GM23338 (cell line): ENCODE measurements around the gene RNF213. TPM values are rescaled to one million over a fixed set of nuclear protein-coding genes. Genes with fewer than 3 reads are reported as not detected.

Experiments
- ATAC-seq: fragments of 200-7000 bp; cut with Tn5 transposase; 3 replicates; pipeline ENCODE4 v1.9.1; 2020
- DNase-seq: peaks from one replicate; pipeline ENCODE4 v3.0.0-alpha.2; 2015; ENCODE audit warnings: low spot score
- H2AFZ ChIP-seq: fragments of 200-600 bp; sonication (generic); 2 replicates; pipeline ENCODE4 v1.8.0; 2016; ENCODE audit warnings: antibody characterized with exemption, mild to moderate bottlenecking, moderate library complexity
- H3F3A ChIP-seq: fragments of 200-600 bp; sonication (generic); replicated peaks from 2 replicates; pipeline ENCODE4 v1.8.0; 2017; ENCODE audit warnings: antibody characterized with exemption, mixed run types, low read depth
- H3K27ac ChIP-seq: fragments of 200-600 bp; sonication (generic); 2 replicates; pipeline ENCODE4 v1.6.1; 2016; ENCODE audit warnings: low read depth
- H3K27me3 ChIP-seq: fragments of 200-600 bp; sonication (generic); 2 replicates; pipeline ENCODE4 v1.8.0; 2016; ENCODE audit warnings: mild to moderate bottlenecking, mixed run types, moderate library complexity; ENCODE audit not compliant: insufficient read depth
- H3K36me3 ChIP-seq: fragments of 200-600 bp; sonication (generic); 2 replicates; pipeline ENCODE4 v1.8.0; 2016; ENCODE audit warnings: mild to moderate bottlenecking; ENCODE audit not compliant: insufficient read depth
- H3K4me1 ChIP-seq: fragments of 200-600 bp; sonication (generic); 2 replicates; pipeline ENCODE4 v1.8.0; 2016; ENCODE audit warnings: mild to moderate bottlenecking, moderate library complexity; ENCODE audit not compliant: insufficient read depth
- H3K4me2 ChIP-seq: fragments of 200-600 bp; sonication (generic); 2 replicates; pipeline ENCODE4 v1.7.1; 2017; ENCODE audit warnings: mixed run types
- H3K4me3 ChIP-seq: fragments of 200-600 bp; sonication (generic); 2 replicates; pipeline ENCODE4 v1.6.1; 2016; ENCODE audit warnings: mixed run types
- H3K79me2 ChIP-seq: fragments of 200-600 bp; sonication (generic); replicated peaks from 2 replicates; pipeline ENCODE4 v1.8.0; 2017; ENCODE audit warnings: mild to moderate bottlenecking; ENCODE audit not compliant: insufficient read depth
- H3K9me2 ChIP-seq: fragments of 200-600 bp; sonication (generic); 2 replicates; pipeline ENCODE4 v1.8.0; 2017; ENCODE audit not compliant: insufficient read depth
- H4K20me1 ChIP-seq: fragments of 200-600 bp; sonication (generic); replicated peaks from 2 replicates; pipeline ENCODE4 v1.8.0; 2017; ENCODE audit warnings: mild to moderate bottlenecking; ENCODE audit not compliant: insufficient read depth
- H3K27ac Mint-ChIP-seq: 2 replicates; pipeline ENCODE4 v1.8.0; 2020; ENCODE audit warnings: inconsistent platforms, mild to moderate bottlenecking, moderate library complexity, mixed read lengths
- H3K27me3 Mint-ChIP-seq: 3 replicates; pipeline ENCODE4 v1.8.0; 2022; ENCODE audit warnings: low read depth, mild to moderate bottlenecking, moderate library complexity, mixed read lengths, inconsistent platforms; ENCODE audit not compliant: insufficient read depth, poor library complexity
- H3K36me3 Mint-ChIP-seq: 3 replicates; pipeline ENCODE4 v1.8.0; 2021; ENCODE audit warnings: low read depth, mild to moderate bottlenecking, inconsistent platforms, moderate library complexity, mixed read lengths
- H3K4me1 Mint-ChIP-seq: 3 replicates; pipeline ENCODE4 v1.8.0; 2020; ENCODE audit warnings: mild to moderate bottlenecking, inconsistent platforms, mixed read lengths
- H3K4me3 Mint-ChIP-seq: 3 replicates; pipeline ENCODE4 v1.8.0; 2021; ENCODE audit warnings: moderate library complexity, mild to moderate bottlenecking, inconsistent platforms, mixed read lengths
- H3K9me3 Mint-ChIP-seq: 3 replicates; pipeline ENCODE4 v1.8.0; 2020; ENCODE audit warnings: moderate library complexity, mild to moderate bottlenecking, inconsistent platforms, mixed read lengths
- CREB1 ChIP-seq: fragments of 250-450 bp; sonication (Bioruptor Pico); IDR thresholded peaks from 2 replicates; pipeline ENCODE4 v1.5.0; 2020; ENCODE audit warnings: low read depth, mild to moderate bottlenecking, moderate library complexity
- CTCF ChIP-seq, 2 experiments: fragments of 200-600 bp in 1 of 2; sonication (generic) in 1 of 2; conservative IDR thresholded peaks; 2 replicates each; pipeline versions ENCODE4 v1.5.1 to v1.6.1; 2016 to 2017; ENCODE audit warnings: antibody characterized with exemption in 2 of 2, low read depth in 2 of 2, mild to moderate bottlenecking in 2 of 2, moderate library complexity in 1 of 2
- ETS1 ChIP-seq: IDR thresholded peaks from 2 replicates; pipeline ENCODE4 v1.6.1; 2016; ENCODE audit warnings: antibody characterized with exemption
- EZH2 ChIP-seq: fragments of 200-600 bp; sonication (generic); IDR thresholded peaks from one replicate; pipeline ENCODE4 v1.8.0; 2017; ENCODE audit warnings: antibody characterized with exemption, mild to moderate bottlenecking, low read depth; ENCODE audit not compliant: unreplicated experiment
- EZH2phosphoT487 ChIP-seq: fragments of 200-600 bp; sonication (generic); IDR thresholded peaks from one replicate; pipeline ENCODE4 v1.8.1; 2018; ENCODE audit warnings: antibody characterized with exemption; ENCODE audit not compliant: unreplicated experiment
- JUNB ChIP-seq: IDR thresholded peaks from one replicate; pipeline ENCODE4 v1.6.1; 2016; ENCODE audit warnings: antibody characterized with exemption; ENCODE audit not compliant: unreplicated experiment
- NANOG ChIP-seq: IDR thresholded peaks from 2 replicates; pipeline ENCODE4 v1.6.1; 2016; ENCODE audit warnings: antibody characterized with exemption, borderline replicate concordance
- POLR2AphosphoS5 ChIP-seq: IDR thresholded peaks from 2 replicates; pipeline ENCODE4 v1.6.1; 2016; ENCODE audit warnings: antibody characterized with exemption, low read depth
- REST ChIP-seq: IDR thresholded peaks from one replicate; pipeline ENCODE4 v1.6.1; 2018; ENCODE audit warnings: antibody characterized with exemption; ENCODE audit not compliant: unreplicated experiment
- STAT1 ChIP-seq: IDR thresholded peaks from one replicate; pipeline ENCODE4 v1.6.1; 2016; ENCODE audit warnings: antibody characterized with exemption; ENCODE audit not compliant: unreplicated experiment
- ZNF114 ChIP-seq: fragments of 250-450 bp; sonication (Bioruptor Pico); IDR thresholded peaks from 2 replicates; pipeline ENCODE4 v1.5.0; 2020; ENCODE audit warnings: mild to moderate bottlenecking, moderate library complexity
- ZNF331 ChIP-seq: fragments of 250-450 bp; sonication (Bioruptor Pico); IDR thresholded peaks from 2 replicates; pipeline ENCODE4 v1.5.0; 2020; ENCODE audit warnings: low read depth, mild to moderate bottlenecking, moderate library complexity
- ZNF462 ChIP-seq: fragments of 250-450 bp; sonication (Bioruptor Pico); IDR thresholded peaks from 2 replicates; pipeline ENCODE4 v1.5.0; 2020; ENCODE audit warnings: mild to moderate bottlenecking, moderate library complexity
- polyA plus RNA-seq: library from polyadenylated mRNA; unstranded; fragments of >200 nt; fragmentation: Nextera tagmentation; extraction: Ambion mirVana; gene quantifications from 2 replicates; pipeline ENCODE4 v1.2.1, GENCODE V29; 2016
- total RNA-seq: library from RNA; depleted of rRNA; stranded (reverse); fragments of >200 nt; shearing (Covaris generic); gene quantifications from 2 replicates; pipeline ENCODE4 v1.2.3, GENCODE V29; 2014

RNF213 gene
- total and polyA plus RNA-seq, 2 experiments from 2014 or later = 21.2 to 67.2 TPM

DNA sequence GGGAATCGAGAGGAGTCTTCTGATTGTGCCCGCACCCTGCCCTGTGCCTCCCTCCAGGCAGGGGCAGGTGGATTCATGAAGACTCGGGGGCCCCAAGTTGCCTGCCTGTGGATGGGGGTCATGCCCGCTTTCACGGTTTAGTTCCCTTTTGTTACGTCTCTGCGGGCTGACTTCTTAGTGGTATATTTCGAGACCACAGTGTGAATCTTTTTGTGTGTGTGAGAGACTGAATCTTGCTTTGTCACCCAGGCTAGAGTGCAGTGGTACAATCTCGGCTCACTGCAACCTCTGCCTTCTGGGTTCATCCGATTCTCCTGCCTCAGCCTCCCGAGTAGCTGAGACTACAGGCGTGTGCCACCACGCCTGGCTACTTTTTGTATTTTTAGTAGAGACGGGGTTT lies 18.1 kb upstream of the RNF213 start:
- no peaks in the 10 kb centered on the region for H3K27me3 ChIP-seq
- no peak overlapping the region for H3K27ac ChIP-seq
- no peak for TF ChIP-seq NANOG
- no peak for TF ChIP-seq CREB1 (CRISPR knock-in tag)
- no peak for TF ChIP-seq REST
- no peak for TF ChIP-seq ZNF331 (CRISPR knock-in tag)
- TF ChIP-seq STAT1 = no peak
- TF ChIP-seq EZH2 = no peak
- TF ChIP-seq ETS1 = no peak
- TF ChIP-seq EZH2phosphoT487 = no peak
- no peak for TF ChIP-seq CTCF (conservative IDR thresholded peaks at IDR 0.05; ENCODE audit: low read depth in 2 of 2)
- no peak for TF ChIP-seq ZNF462 (CRISPR knock-in tag)
- no peak for TF ChIP-seq ZNF114 (CRISPR knock-in tag)
- TF ChIP-seq JUNB = no peak
- TF ChIP-seq POLR2AphosphoS5 = no peak
- H3K4me1 ChIP-seq = no peaks in the 10 kb centered on the region
- H3K79me2 ChIP-seq = no peaks in the 10 kb centered on the region
- H4K20me1 ChIP-seq = peaks cover 3% of the 10 kb centered on the region; the same call in 1 of the 2 replicates
- no peak overlapping the region for H3K4me2 ChIP-seq
- no peaks in the 10 kb centered on the region for H3F3A ChIP-seq
- no peak overlapping the region for H3K4me3 ChIP-seq
- H3K36me3 Mint-ChIP-seq = peaks cover 32% of the 10 kb centered on the region
- no peak overlapping the region for H3K4me3 Mint-ChIP-seq
- no peak overlapping the region for H3K27ac Mint-ChIP-seq
- H3K4me1 Mint-ChIP-seq = no peaks in the 10 kb centered on the region; the same call in 2 of the 3 replicates
- H3K9me3 Mint-ChIP-seq = no peaks in the 10 kb centered on the region
- H3K27me3 Mint-ChIP-seq = peaks cover 8% of the 10 kb centered on the region
- no peak for DNase-seq
- H2AFZ ChIP-seq = no peak overlapping the region
- ATAC-seq = no peak
- no peaks in the 10 kb centered on the region for H3K9me2 ChIP-seq
- no peaks in the 10 kb centered on the region; the same call in 1 of the 2 replicates for H3K36me3 ChIP-seq
